Adrenal gland (tissue), 12 donors: Measurements from ENCODE around the gene NRP1. TPM values are rescaled to one million over a fixed set of nuclear protein-coding genes. Genes with fewer than 3 reads are reported as not detected.

ENCODE experiments used
- DNase-seq, 7 donors: peaks; one replicate each; pipeline ENCODE4 v3.0.0-alpha.2; 2019 to 2020
- H3K27ac ChIP-seq, 5 donors: fragments of 200-600 bp; sonication (generic) in 4 of 5; 1 replicate in 3 of 5; 2 replicates in 2 of 5; pipeline versions ENCODE4 v1.5.1 to v1.8.0; 2016 to 2020; ENCODE audit warnings: mild to moderate bottlenecking in 1 of 5
- H3K27me3 ChIP-seq: fragments of 200-600 bp; 2 replicates; pipeline ENCODE4 v1.8.0; 2021
- H3K36me3 ChIP-seq, 2 donors: fragments of 200-600 bp; replicated peaks in 1 of 2; 1 replicate in 1 of 2; 2 replicates in 1 of 2; pipeline versions ENCODE4 v1.5.1 to v1.8.0; 2018 to 2022
- H3K4me1 ChIP-seq, 2 donors: fragments of 200-600 bp; replicated peaks in 1 of 2; 1 replicate in 1 of 2; 2 replicates in 1 of 2; pipeline versions ENCODE4 v1.5.1 to v1.8.0; 2018 to 2021
- H3K4me3 ChIP-seq, 4 donors: fragments of 200-600 bp; sonication (generic) in 3 of 4; one replicate each; pipeline ENCODE4 v1.5.1; 2016 to 2018
- H3K9me3 ChIP-seq, 3 donors: fragments of 200-600 bp; sonication (generic) in 1 of 3; replicated peaks in 1 of 3; 1 replicate in 2 of 3; 2 replicates in 1 of 3; pipeline versions ENCODE4 v1.5.1 to v1.8.0; 2016 to 2021
- CTCF ChIP-seq, 6 experiments: fragments of 450-650 bp in 4 of 6; fragments of 200-600 bp in 2 of 6; sonication (generic) in 1 of 6; IDR thresholded peaks; 1 replicate in 5 of 6; 2 replicates in 1 of 6; pipeline versions ENCODE4 v1.5.1 to v1.8.0; 2016 to 2021; ENCODE audit warnings: antibody characterized with exemption in 6 of 6, mild to moderate bottlenecking in 2 of 6, moderate library complexity in 1 of 6
- POLR2A ChIP-seq, 2 donors: fragments of 450-650 bp; IDR thresholded peaks; one replicate each; pipeline ENCODE4 v1.6.1; 2017; ENCODE audit warnings: antibody characterized with exemption in 2 of 2, mild to moderate bottlenecking in 2 of 2, moderate library complexity in 1 of 2
- WGBS, 4 donors: extraction: QIAGEN DNeasy Blood & Tissue Kit in 2 of 4; methylation state at CpG; one replicate each; pipeline versions ENCODE4 v1.1.5 to v1.1.7; 2013 to 2017; 5-methylcytosine and 5-hydroxymethylcytosine counted together
- intact Hi-C, 2 donors: fragments of 100-400 bp; cut with DNase I; formaldehyde crosslinking; loops; one replicate each; pipeline versions ENCODE4 v1.14.1 to v1.15.0; 2022 to 2023
- polyA plus RNA-seq, 3 donors: library from polyadenylated mRNA; stranded (reverse); fragments of 200-250 nt in 2 of 3; fragments of 350-450 nt in 1 of 3; fragmentation: Illumina TruSeq in 1 of 3; extraction: RNeasy Lipid Tissue Mini Kit (QIAGEN cat#74804) in 1 of 3; gene quantifications; one replicate each; pipeline ENCODE4 v1.2.3, GENCODE V29; 2013 to 2014
- total RNA-seq, 9 donors: library from RNA; depleted of rRNA in 4 of 9; stranded (reverse); fragments of >200 nt in 4 of 9; fragments of 120-200 nt in 1 of 9; fragmentation: NEBNext Ultra II Directional in 1 of 9; extraction: Animal tissue kit (Norgen Biotek cat#: 25700) in 1 of 9; gene quantifications; one replicate each; pipeline versions ENCODE4 v1.1.0 to v1.2.4, GENCODE V29; 2013 to 2023
- donor health status: healthy with polysubstance abuse.
- donor health status: Bipolar disorder and iron deficiency.
- donor health status: DM: yes; HTN: yes; CAD: no.
- donor health status: DM: no; HTN: no; CAD: no.
- donor health status: DM: no; HTN: no; CAD: no.
- donor health status: DM: yes; HTN: yes; CAD: no.

The NRP1 gene
- total and polyA plus RNA-seq, 12 donors, result 20.2 to 151 (median 92.1) TPM

- Histone ChIP-seq H3K27ac (no peak overlapping the region), H3K36me3 (no peaks in the 10 kb centered on the region), H3K9me3 (no peaks in the 10 kb centered on the region), H3K27me3 (no peaks in the 10 kb centered on the region), H3K4me3 (no peak overlapping the region), H3K4me1 (no peaks in the 10 kb centered on the region)
- no peak for DNase-seq
- TF ChIP-seq CTCF (IDR thresholded peaks at IDR 0.05), result no peak
- no peak for TF ChIP-seq POLR2A (IDR thresholded peaks at IDR 0.05)
- intact Hi-C loops, result no loop called here
- WGBS, 4 donors, result 75 to 90% (median 82%) methylated on average over 2 of the region's 2 CpGs
Measured at GRCh38 chr10:33376476-33376875, 42.0 kb upstream of the NRP1 start.

GRCh38 chr10:33373263-33373662 lies 38.8 kb upstream of the NRP1 start:
- Histone ChIP-seq H3K27me3 (no peaks in the 10 kb centered on the region), H3K9me3 (no peaks in the 10 kb centered on the region), H3K27ac (no peak overlapping the region), H3K4me1 (no peaks in the 10 kb centered on the region), H3K36me3 (no peaks in the 10 kb centered on the region), H3K4me3 (no peak overlapping the region)
- no peak for TF ChIP-seq CTCF (IDR thresholded peaks at IDR 0.05)
- 90 to 96% (median 92%) methylated on average over 2 of the region's 2 CpGs for WGBS, 4 donors
- intact Hi-C loops, result no loop called here
- no peak for DNase-seq

- intact Hi-C loops, result no loop called here
Measured at GRCh38 chr10:33371234-33371633, 36.8 kb upstream of the NRP1 start.

GRCh38 chr10:33370434-33370930 lies 36.0 kb upstream of the NRP1 start:
- intact Hi-C loops, result no loop called here
- no peak for DNase-seq
- Histone ChIP-seq H3K27me3 (no peaks in the 10 kb centered on the region), H3K36me3 (no peaks in the 10 kb centered on the region), H3K4me1 (no peaks in the 10 kb centered on the region), H3K27ac (no peak overlapping the region), H3K4me3 (no peak overlapping the region), H3K9me3 (no peaks in the 10 kb centered on the region)
- 91 to 92% (median 91%) methylated on average over 2 of the region's 2 CpGs for WGBS, 4 donors
- TF ChIP-seq CTCF (IDR thresholded peaks at IDR 0.05), result no peak
- TF ChIP-seq POLR2A (IDR thresholded peaks at IDR 0.05), result no peak

More at GRCh38 chr10:33371234-33371633, 36.8 kb upstream of the NRP1 start:
- Histone ChIP-seq H3K36me3 (no peaks in the 10 kb centered on the region), H3K4me1 (no peaks in the 10 kb centered on the region), H3K27me3 (no peaks in the 10 kb centered on the region), H3K9me3 (no peaks in the 10 kb centered on the region), H3K27ac (no peak overlapping the region), H3K4me3 (no peak overlapping the region)
- TF ChIP-seq CTCF (IDR thresholded peaks at IDR 0.05) (no peak), POLR2A (IDR thresholded peaks at IDR 0.05) (no peak)
- no peak for DNase-seq
- 59 to 71% (median 66%) methylated on average over 4 of the region's 4 CpGs for WGBS, 4 donors
